SK-N-MC (cell line): ENCODE measurements around the gene LINS1.

Source experiments
- EZH2 ChIP-seq: fragments of 200-600 bp; sonication (generic); IDR thresholded peaks from one replicate; pipeline ENCODE4 v1.6.1; 2017; ENCODE audit warnings: antibody characterized with exemption
- FOXP2 ChIP-seq: optimal IDR thresholded peaks from 2 replicates; pipeline ENCODE3; 2011; ENCODE audit warnings: mild to moderate bottlenecking, moderate library complexity; ENCODE audit not compliant: insufficient read depth; ENCODE audit errors: extremely low read length, control extremely low read depth
- POLR2AphosphoS5 ChIP-seq: IDR thresholded peaks from 2 replicates; pipeline ENCODE4 v1.6.1; 2012; ENCODE audit warnings: mild to moderate bottlenecking, low read depth, low read length, borderline replicate concordance

- TF ChIP-seq POLR2AphosphoS5 (no peak), EZH2 (no peak), FOXP2 (no peak)
Observed at GRCh38 chr15:100558771-100559254, 43.2 kb downstream of the LINS1 start.
